DND-41 (cell line): Measurements from ENCODE around the gene DPH1.

Experiments used
- ATAC-seq: fragments of 200-7000 bp; cut with Tn5 transposase; 3 replicates; pipeline ENCODE4 v1.9.1; 2021; ENCODE audit warnings: low read depth; ENCODE audit not compliant: insufficient read depth
- DNase-seq: peaks from one replicate; pipeline ENCODE4 v3.0.0-alpha.2; 2020
- H2AFZ ChIP-seq: 2 replicates; pipeline ENCODE4 v1.6.0; 2012; ENCODE audit warnings: low read depth, low read length
- H3K27ac ChIP-seq: 2 replicates; pipeline ENCODE4 v1.5.1; 2012; ENCODE audit warnings: low read length, inconsistent platforms
- H3K27me3 ChIP-seq: fragments of 200-600 bp; sonication (generic); 2 replicates; pipeline ENCODE4 v1.6.0; 2012; ENCODE audit warnings: low read length, mild to moderate bottlenecking, inconsistent platforms; ENCODE audit not compliant: insufficient read depth, poor library complexity
- H3K36me3 ChIP-seq: 2 replicates; pipeline ENCODE4 v1.5.1; 2012; ENCODE audit warnings: low read length, inconsistent platforms; ENCODE audit not compliant: insufficient read depth
- H3K4me1 ChIP-seq: 2 replicates; pipeline ENCODE4 v1.5.1; 2012; ENCODE audit warnings: mild to moderate bottlenecking, low read length; ENCODE audit not compliant: insufficient read depth
- H3K4me2 ChIP-seq: 2 replicates; pipeline ENCODE4 v1.6.0; 2012; ENCODE audit warnings: mild to moderate bottlenecking, moderate library complexity, low read length, inconsistent platforms; ENCODE audit not compliant: insufficient read depth
- H3K4me3 ChIP-seq, 2 experiments: fragments of 200-600 bp in 1 of 2; shearing (Covaris generic) in 1 of 2; 2 replicates each; pipeline ENCODE4 v1.5.1; 2012 to 2016; ENCODE audit warnings: inconsistent platforms in 2 of 2, low read length in 2 of 2, mild to moderate bottlenecking in 2 of 2, low read depth in 1 of 2, moderate library complexity in 1 of 2
- H3K79me2 ChIP-seq: 2 replicates; pipeline ENCODE4 v1.6.0; 2012; ENCODE audit warnings: low read length, inconsistent platforms; ENCODE audit not compliant: insufficient read depth
- H3K9ac ChIP-seq: 2 replicates; pipeline ENCODE4 v1.6.0; 2012; ENCODE audit warnings: low read depth, mild to moderate bottlenecking, inconsistent platforms, low read length, moderate library complexity
- H3K9me3 ChIP-seq: 2 replicates; pipeline ENCODE4 v1.5.1; 2012; ENCODE audit warnings: low read length, moderate library complexity, mild to moderate bottlenecking, inconsistent platforms; ENCODE audit not compliant: insufficient read depth, severe bottlenecking
- H4K20me1 ChIP-seq: 2 replicates; pipeline ENCODE4 v1.6.0; 2012; ENCODE audit warnings: low read length; ENCODE audit not compliant: insufficient read depth
- EZH2 ChIP-seq: IDR thresholded peaks from 3 replicates; pipeline ENCODE4 v1.6.1; 2012; ENCODE audit warnings: borderline replicate concordance, low read depth, mild to moderate bottlenecking, moderate library complexity, low read length, inconsistent platforms; ENCODE audit not compliant: severe bottlenecking
- TF ChIP-seq, protein P1 (sequence below): IDR thresholded peaks from 2 replicates; pipeline ENCODE4 v1.5.1; 2012; ENCODE audit warnings: borderline replicate concordance, low read length, moderate library complexity, mild to moderate bottlenecking; ENCODE audit not compliant: poor library complexity, severe bottlenecking; ENCODE audit errors: extremely low read depth

DPH1 gene

DNA sequence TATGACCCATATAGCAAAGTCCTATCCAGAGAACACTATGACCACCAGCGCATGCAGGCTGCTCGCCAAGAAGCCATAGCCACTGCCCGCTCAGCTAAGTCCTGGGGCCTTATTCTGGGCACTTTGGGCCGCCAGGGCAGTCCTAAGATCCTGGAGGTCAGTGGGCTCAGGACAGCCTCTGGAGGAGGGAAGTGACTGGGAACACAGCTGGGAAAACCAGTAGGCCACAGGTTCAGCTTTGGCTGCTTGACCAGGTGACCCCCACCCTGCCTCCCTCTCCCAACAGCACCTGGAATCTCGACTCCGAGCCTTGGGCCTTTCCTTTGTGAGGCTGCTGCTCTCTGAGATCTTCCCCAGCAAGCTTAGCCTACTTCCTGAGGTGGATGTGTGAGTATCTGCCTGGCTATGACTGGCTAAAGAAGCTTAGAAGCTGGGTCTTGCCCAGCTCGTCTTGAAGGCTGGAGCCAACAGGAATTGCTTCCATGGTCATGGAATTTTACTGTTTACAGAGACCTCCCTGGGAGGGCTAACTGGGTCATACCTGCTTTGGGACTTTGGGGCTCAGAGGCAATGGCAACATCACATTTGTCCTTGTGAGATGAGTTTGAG lies 10.4 kb downstream of the DPH1 start:
- H3K36me3 ChIP-seq = peaks cover 73% of the 10 kb centered on the region
- DNase-seq = no peak

DNA sequence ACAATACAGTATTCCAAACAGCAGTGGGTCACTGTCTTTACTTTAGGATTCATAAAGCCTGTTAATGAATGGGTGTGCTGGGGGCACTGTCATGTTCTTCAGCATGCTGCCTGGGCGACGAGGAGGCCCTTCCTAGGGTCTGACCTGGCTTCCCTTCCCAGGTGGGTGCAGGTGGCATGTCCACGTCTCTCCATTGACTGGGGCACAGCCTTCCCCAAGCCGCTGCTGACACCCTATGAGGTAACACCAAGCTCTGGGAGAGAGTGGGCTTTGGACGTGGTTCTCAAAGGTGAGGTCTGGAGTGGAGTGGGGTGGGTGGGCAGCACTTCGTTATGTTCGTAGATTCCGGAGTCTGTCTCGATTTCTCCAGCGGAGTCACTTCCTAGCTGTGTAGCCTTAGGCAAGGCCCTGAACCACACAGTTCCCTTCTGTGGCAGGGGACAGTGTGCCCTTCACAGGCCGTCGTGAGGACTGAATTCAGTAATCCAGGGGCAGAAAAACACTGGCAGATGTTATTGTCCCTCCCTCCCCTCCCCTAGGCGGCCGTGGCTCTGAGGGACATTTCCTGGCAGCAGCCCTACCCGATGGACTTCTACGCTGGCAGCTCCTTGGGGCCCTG lies 11.1 kb downstream of the DPH1 start:
- peaks cover 10% of the 10 kb centered on the region; the same call in 1 of the 2 replicates for H4K20me1 ChIP-seq
- no peak overlapping the region for H2AFZ ChIP-seq
- DNase-seq = no peak
- peak overlapping the region in 1 of 2 experiments; percentile 92; a peak in 1 of 4 replicates for H3K4me3 ChIP-seq
- no peak for TF ChIP-seq EZH2
- TF ChIP-seq, protein P1, sequence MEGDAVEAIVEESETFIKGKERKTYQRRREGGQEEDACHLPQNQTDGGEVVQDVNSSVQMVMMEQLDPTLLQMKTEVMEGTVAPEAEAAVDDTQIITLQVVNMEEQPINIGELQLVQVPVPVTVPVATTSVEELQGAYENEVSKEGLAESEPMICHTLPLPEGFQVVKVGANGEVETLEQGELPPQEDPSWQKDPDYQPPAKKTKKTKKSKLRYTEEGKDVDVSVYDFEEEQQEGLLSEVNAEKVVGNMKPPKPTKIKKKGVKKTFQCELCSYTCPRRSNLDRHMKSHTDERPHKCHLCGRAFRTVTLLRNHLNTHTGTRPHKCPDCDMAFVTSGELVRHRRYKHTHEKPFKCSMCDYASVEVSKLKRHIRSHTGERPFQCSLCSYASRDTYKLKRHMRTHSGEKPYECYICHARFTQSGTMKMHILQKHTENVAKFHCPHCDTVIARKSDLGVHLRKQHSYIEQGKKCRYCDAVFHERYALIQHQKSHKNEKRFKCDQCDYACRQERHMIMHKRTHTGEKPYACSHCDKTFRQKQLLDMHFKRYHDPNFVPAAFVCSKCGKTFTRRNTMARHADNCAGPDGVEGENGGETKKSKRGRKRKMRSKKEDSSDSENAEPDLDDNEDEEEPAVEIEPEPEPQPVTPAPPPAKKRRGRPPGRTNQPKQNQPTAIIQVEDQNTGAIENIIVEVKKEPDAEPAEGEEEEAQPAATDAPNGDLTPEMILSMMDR = no peak
- ATAC-seq = no peak
- peak overlapping the region; percentile 93 for H3K4me2 ChIP-seq
- H3K27ac ChIP-seq = no peak overlapping the region
- peak overlapping the region; percentile 75; the same call in 1 of the 2 replicates for H3K9ac ChIP-seq
- H3K4me1 ChIP-seq = peaks cover 21% of the 10 kb centered on the region
- H3K36me3 ChIP-seq = peaks cover 67% of the 10 kb centered on the region
- no peaks in the 10 kb centered on the region for H3K27me3 ChIP-seq
- H3K79me2 ChIP-seq = peaks cover 18% of the 10 kb centered on the region
- H3K9me3 ChIP-seq = no peaks in the 10 kb centered on the region

More for the DNA sequence above, 10.4 kb downstream of the DPH1 start:
- no peak overlapping the region for H3K4me3 ChIP-seq
- no peak overlapping the region for H3K4me2 ChIP-seq
- H3K4me1 ChIP-seq = peaks cover 21% of the 10 kb centered on the region
- no peak overlapping the region for H3K9ac ChIP-seq
- H3K9me3 ChIP-seq = no peaks in the 10 kb centered on the region
- H3K27ac ChIP-seq = no peak overlapping the region
- peaks cover 15% of the 10 kb centered on the region; the same call in 1 of the 2 replicates for H4K20me1 ChIP-seq
- peaks cover 18% of the 10 kb centered on the region for H3K79me2 ChIP-seq
- no peak overlapping the region for H2AFZ ChIP-seq
- no peaks in the 10 kb centered on the region for H3K27me3 ChIP-seq
- no peak for TF ChIP-seq EZH2
- TF ChIP-seq, protein P1 = no peak
- no peak for ATAC-seq

DNA sequence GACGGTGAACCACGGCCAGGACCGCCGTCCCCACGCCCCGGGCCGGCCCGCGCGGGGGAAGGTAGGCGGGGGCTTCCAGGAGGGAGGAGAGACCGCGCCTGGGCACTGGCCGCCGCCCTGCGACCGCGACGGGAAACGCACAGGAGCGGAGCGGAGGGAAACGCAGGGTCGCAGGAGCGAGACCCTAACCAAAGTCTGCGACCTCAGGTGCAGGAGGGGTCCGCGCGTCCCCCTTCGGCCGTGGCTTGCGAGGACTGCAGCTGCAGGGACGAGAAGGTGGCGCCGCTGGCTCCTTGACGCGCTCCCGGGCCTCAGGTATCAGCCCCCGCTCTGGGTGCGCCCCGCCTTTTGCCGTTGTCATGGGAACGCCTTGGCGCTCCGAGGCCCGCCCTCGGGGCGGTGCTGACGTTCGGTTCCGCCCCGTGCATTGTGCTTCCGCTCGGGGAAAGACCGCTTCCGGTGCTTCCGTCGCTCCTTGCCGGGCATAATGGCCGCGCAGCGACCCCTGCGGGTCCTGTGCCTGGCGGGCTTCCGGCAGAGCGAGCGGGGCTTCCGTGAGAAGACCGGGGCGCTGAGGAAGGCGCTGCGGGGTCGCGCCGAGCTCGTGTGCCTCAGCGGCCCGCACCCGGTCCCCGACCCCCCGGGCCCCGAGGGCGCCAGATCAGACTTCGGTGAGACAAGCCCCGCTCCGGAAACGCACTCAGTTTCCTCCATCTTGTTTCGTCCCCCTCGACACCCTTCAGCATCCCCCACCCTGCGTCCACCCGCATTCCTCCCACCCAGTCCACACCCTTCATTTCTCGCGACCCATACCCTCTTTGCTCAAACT lies 11.8 kb downstream of the DPH1 start, which contains the start of gene OVCA2:
TSS of gene OVCA2 (plus strand) at position 462 of the 829 bp plus-strand sequence. CDS start at position 488, 26 bp downstream.
- peak within 1 kb of the TSS; percentile 75 for H3K9ac ChIP-seq
- H4K20me1 ChIP-seq = peaks cover 8% of the 10 kb centered on the region; the same call in 1 of the 2 replicates
- ATAC-seq (peak; percentile 94), DNase-seq (peak; percentile 96)
- H3K27me3 ChIP-seq = no peaks in the 10 kb centered on the region
- peak within 1 kb of the TSS; percentile 90 for H2AFZ ChIP-seq
- H3K4me3 ChIP-seq = peak within 1 kb of the TSS; percentile 74 to 92
- peaks cover 59% of the 10 kb centered on the region for H3K36me3 ChIP-seq
- peaks cover 18% of the 10 kb centered on the region for H3K79me2 ChIP-seq
- TF ChIP-seq, protein P1 = peak; percentile 75
- no peak for TF ChIP-seq EZH2
- H3K9me3 ChIP-seq = no peaks in the 10 kb centered on the region
- H3K27ac ChIP-seq = peak within 1 kb of the TSS; percentile 94
- H3K4me1 ChIP-seq = peaks cover 21% of the 10 kb centered on the region
- peak within 1 kb of the TSS; percentile 93 for H3K4me2 ChIP-seq
